Limb (tissue), 2 donors: ENCODE data around the gene KMT2B.

ENCODE experiments used
- DNase-seq, 2 donors: peaks; one replicate each; pipeline ENCODE4 v3.0.0-alpha.2; 2016; ENCODE audit errors: extremely low spot score in 2 of 2

Gene KMT2B

DNA sequence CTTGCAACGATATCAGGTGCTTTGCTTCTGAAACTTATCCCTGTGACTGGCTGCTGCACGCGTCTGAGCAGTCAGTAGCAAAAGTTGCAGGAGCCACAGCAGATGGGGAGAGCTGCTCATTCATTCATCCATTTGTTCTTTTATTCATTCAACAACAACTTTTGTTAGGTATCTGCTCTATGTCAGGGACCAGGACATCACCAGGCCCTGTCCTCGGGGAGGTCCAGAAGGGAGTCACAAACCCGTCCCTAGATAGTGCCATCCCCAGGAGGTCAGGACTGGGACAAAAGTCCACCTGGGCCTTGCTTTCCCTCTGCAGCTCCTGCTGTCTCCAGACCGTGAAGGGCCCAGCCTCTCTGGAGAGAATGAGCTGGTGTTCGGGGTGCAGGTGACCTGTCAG, 60.2 kb downstream of the KMT2B start:
- DNase-seq: no peak

DNA sequence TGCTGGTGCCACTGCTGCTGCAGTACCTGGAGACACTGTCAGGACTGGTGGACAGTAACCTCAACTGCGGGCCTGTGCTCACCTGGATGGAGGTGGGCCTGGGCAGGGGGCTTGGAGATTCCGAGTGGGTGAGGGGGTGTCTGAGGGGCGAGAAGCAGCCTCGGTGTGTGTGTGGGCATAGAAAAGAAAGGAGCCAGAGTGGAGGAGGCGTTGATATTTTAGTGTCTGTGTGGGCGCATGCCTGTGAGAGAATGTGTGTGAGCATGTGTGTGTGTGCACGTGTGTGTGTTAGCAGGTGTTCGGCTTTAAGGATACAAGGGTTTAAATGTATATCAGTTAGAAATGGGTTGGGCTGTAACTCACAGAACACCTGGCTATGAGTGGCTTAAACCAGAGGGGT, 61.2 kb downstream of the KMT2B start:
- no peak for DNase-seq

DNA sequence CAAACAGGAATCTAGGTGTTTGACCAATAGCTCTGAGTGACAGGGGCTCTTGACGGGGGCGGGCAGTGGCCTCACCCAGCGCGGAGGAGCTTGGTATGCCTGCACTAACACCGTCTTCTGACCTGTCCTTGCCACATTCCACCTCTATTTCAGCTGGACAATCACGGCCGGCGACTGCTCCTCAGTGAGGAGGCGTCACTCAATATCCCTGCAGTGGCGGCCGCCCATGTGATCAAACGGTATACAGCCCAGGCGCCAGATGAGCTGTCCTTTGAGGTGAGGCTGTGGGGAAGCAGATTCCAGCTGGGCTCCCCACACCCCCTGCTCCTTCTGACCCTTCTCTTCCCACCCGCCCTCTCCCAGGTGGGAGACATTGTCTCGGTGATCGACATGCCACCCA, 62.3 kb downstream of the KMT2B start:
- no peak for DNase-seq

DNA sequence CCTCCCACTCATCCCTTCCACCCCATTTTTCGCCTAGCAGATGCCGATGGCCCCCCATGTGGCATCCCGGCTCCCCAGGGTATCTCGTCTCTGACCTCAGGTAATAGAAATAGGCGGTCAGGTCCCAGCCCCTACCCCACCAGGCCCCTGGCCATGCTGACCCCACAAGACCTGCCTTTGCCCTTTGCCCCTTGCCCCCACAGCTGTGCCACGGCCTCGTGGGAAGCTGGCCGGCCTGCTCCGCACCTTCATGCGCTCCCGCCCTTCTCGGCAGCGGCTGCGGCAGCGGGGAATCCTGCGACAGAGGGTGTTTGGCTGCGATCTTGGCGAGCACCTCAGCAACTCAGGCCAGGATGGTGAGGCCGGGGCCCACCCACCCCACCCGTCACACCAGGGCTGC, 62.9 kb downstream of the KMT2B start:
- DNase-seq: no peak

DNA sequence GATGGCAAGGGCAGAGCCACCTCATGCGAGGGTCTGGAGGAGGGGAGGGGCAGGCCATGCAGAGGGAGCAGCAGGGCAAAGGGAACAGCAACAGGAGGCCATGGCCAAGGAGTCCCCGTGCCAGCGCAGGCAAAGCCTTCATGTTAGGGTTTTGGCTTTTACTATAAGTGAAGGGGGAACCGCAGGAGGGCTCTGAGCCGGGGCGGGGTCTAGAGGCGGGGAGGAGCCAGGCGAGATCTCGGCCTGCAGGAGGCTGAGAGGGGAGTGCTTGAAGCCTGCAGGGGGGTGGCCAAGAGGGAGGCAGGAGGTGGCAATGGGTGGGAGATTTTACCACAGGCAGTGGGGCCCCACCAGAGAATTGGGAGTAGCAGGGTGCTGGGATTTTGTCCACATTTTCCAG, 63.8 kb downstream of the KMT2B start:
- no peak for DNase-seq

DNA sequence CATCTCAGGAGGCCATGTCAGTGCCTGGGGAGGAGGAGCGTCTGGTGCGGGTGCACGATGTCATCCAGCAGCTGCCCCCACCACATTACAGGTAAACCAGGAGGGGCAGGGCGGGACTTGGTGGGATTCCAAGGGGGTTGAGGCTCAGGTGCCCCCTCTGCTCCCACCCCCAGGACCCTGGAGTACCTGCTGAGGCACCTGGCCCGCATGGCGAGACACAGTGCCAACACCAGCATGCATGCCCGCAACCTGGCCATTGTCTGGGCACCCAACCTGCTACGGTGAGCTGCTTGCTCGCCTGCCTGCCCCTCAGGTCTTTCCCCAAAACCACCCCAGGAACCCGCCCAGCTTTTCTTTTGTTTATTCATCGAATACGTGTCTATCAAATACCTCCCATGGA, 64.8 kb downstream of the KMT2B start:
- DNase-seq: no peak

DNA sequence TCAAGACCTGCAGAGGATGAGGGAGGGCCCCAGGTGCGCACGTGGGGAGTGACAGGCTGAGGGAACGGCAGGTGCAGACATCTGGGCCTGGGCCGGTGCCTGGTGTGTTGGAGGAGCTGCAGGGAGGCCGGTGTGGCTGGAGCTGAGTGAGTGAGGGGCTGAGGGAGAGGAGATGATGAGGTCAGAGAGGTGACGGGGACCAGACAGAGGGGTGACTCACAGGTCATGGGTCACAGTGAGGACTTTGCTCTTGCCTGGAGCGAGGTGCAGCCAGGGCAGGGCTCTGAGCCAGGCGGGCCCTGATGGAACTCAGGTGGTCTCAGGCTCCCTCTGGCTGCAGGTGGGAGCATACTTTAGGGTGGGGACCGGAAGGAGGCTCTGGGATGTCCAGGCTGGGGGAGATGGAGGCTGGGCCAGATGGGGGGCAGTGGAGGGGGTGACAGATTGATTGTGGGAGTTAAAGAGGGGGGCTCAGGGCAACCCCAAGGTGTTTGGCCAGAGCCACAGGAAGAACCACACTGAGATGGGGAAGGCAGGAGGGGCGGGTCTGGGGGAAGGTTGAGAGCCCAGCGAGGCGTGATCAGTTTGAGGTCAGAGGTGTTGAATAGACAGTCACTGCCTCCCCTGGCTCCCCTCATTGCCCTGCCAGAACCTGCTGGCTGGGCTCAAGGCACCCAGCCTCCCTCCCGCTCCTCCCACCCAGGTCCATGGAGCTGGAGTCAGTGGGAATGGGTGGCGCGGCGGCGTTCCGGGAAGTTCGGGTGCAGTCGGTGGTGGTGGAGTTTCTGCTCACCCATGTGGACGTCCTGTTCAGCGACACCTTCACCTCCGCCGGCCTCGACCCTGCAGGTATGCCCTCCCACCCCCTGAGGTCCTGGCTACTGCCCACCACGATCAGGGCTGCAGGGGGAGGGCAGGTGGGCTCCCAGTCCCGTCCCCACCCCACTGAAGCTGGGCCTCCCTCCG, 65.9 kb downstream of the KMT2B start:
- DNase-seq: no peak

DNA sequence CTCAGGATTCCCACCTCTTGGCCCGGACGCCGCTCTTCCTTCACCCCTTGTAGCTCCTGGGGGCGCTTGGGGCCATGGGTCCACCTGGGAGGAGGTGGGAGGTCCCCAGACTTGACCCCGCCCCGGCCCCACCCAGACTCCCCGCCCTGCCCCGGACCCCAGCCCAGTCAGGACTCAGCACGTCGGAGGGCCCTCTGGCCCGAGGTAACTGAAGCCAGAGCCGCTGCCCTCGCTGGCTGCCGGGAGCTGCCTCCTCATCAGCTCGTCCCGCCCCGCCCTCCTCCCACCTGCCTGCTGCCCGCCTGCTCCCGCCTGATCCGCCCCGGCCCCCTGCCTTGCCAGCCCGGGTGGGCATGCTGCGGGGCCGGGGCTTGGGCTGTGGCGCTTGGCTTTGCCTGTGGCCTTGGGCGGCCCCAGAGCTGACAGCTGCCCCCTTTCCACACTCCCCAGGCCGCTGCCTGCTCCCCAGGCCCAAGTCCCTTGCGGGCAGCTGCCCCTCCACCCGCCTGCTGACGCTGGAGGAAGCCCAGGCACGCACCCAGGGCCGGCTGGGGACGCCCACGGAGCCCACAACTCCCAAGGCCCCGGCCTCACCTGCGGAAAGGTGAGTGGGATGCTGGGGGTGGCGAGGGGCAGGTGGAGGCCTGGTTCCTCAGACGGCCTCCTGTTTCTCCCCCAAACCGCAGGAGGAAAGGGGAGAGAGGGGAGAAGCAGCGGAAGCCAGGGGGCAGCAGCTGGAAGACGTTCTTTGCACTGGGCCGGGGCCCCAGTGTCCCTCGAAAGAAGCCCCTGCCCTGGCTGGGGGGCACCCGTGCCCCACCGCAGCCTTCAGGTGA, 66.9 kb downstream of the KMT2B start:
- DNase-seq: no peak

DNA sequence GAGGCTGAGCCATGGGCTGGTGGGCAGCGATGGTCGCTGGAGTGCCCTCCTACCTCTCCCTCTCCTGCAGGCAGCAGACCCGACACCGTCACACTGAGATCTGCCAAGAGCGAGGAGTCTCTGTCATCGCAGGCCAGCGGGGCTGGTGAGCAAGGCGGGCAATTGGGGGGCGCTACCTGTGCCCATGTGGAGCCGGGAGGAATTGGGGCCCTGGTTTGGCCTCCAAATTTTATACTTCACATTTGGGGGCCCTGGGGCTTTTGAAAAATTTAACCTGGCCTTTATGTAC, 67.5 kb downstream of the KMT2B start:
- DNase-seq: no peak

DNA sequence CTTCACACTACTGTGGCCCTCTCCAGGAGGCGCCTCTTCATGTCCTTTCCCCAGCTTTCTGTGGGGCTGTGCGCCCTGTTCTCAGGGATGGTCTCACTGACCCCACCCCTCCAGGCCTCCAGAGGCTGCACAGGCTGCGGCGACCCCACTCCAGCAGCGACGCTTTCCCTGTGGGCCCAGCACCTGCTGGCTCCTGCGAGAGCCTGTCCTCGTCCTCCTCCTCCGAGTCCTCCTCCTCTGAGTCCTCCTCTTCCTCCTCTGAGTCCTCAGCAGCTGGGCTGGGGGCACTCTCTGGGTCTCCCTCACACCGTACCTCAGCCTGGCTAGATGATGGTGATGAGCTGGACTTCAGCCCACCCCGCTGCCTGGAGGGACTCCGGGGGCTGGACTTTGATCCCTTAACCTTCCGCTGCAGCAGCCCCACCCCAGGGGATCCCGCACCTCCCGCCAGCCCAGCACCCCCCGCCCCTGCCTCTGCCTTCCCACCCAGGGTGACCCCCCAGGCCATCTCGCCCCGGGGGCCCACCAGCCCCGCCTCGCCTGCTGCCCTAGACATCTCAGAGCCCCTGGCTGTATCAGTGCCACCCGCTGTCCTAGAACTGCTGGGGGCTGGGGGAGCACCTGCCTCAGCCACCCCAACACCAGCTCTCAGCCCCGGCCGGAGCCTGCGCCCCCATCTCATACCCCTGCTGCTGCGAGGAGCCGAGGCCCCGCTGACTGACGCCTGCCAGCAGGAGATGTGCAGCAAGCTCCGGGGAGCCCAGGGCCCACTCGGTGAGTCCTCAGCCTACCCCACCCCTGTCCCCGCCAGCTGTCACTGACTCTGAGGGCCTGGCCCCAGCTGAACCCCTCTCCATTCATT, 68.7 kb downstream of the KMT2B start:
- DNase-seq: no peak

DNA sequence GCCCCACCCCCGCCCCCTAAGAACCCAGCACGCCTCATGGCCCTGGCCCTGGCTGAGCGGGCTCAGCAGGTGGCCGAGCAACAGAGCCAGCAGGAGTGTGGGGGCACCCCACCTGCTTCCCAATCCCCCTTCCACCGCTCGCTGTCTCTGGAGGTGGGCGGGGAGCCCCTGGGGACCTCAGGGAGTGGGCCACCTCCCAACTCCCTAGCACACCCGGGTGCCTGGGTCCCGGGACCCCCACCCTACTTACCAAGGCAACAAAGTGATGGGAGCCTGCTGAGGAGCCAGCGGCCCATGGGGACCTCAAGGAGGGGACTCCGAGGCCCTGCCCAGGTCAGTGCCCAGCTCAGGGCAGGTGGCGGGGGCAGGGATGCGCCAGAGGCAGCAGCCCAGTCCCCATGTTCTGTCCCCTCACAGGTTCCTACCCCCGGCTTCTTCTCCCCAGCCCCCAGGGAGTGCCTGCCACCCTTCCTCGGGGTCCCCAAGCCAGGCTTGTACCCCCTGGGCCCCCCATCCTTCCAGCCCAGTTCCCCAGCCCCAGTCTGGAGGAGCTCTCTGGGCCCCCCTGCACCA, 69.5 kb downstream of the KMT2B start:
- no peak for DNase-seq
